ENCODE data around the gene TTC29.

Gene TTC29

DNA sequence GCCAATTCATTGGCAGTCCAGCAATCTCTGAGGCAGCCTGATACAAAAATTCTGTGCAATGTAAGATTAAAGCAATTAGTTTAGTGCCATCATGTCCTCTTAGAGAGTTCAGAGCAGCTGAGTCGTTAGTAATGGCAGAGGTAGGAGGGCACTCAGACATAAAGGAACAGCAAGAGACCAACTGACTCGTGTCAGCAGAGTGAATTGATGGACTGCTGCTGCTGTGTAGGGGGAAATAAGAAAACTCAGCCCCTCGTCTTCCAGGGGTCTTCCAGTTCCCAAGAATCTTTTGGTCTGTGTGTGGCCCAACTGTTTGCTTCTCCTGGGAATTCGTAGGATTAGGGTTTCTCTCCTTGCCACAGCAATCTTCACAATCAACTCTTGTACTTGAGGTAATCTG, 100.9 kb downstream of the TTC29 start:
- Histone ChIP-seq H3K4me3 (ENCODE audit: low read depth in 1 of 2, low read length in 1 of 2) (no peak overlapping the region), H3K27me3 (no peaks in the 10 kb centered on the region), H3K9me3 (no peaks in the 10 kb centered on the region), H3K36me3 (no peaks in the 10 kb centered on the region), H3K27ac (no peak overlapping the region), H3K4me1 (ENCODE audit: control insufficient read depth in 1 of 2, insufficient read depth in 1 of 2, low read depth in 1 of 2, low read length in 1 of 2) (no peaks in the 10 kb centered on the region)
- TF ChIP-seq, protein P1, sequence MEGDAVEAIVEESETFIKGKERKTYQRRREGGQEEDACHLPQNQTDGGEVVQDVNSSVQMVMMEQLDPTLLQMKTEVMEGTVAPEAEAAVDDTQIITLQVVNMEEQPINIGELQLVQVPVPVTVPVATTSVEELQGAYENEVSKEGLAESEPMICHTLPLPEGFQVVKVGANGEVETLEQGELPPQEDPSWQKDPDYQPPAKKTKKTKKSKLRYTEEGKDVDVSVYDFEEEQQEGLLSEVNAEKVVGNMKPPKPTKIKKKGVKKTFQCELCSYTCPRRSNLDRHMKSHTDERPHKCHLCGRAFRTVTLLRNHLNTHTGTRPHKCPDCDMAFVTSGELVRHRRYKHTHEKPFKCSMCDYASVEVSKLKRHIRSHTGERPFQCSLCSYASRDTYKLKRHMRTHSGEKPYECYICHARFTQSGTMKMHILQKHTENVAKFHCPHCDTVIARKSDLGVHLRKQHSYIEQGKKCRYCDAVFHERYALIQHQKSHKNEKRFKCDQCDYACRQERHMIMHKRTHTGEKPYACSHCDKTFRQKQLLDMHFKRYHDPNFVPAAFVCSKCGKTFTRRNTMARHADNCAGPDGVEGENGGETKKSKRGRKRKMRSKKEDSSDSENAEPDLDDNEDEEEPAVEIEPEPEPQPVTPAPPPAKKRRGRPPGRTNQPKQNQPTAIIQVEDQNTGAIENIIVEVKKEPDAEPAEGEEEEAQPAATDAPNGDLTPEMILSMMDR (IDR thresholded peaks at IDR 0.05): no peak

- H3K4me3 ChIP-seq (ENCODE audit: low read depth in 1 of 2, low read length in 1 of 2): no peak overlapping the region
- H3K27ac ChIP-seq: no peak overlapping the region
- TF ChIP-seq, protein P1 (IDR thresholded peaks at IDR 0.05): no peak
- H3K4me1 ChIP-seq (ENCODE audit: control insufficient read depth in 1 of 2, insufficient read depth in 1 of 2, low read depth in 1 of 2, low read length in 1 of 2): no peaks in the 10 kb centered on the region
- no peaks in the 10 kb centered on the region for H3K27me3 ChIP-seq
- no peaks in the 10 kb centered on the region for H3K9me3 ChIP-seq
- H3K36me3 ChIP-seq: no peaks in the 10 kb centered on the region
Measured at GRCh38 chr4:146842876-146843275, 102.8 kb downstream of the TTC29 start.

DNA sequence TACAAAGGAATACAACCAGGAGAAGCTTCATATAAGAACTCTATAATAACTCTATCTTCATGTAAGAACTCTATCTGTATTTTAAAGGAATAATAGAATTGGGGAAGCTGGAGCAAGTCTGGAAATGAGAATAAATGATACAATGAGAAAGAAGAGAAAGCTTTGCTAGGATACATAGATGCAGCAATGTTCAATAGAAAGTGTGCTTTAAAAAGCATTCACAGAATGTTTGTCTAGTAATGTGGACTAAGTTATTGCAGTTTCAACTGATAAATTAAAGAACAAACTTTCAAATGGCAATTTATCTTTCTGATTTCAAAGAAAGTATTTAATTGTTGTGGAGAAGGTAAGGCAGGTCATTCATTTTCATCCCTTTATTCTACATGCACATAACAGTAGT, 104.9 kb downstream of the TTC29 start:
- Histone ChIP-seq H3K4me1 (ENCODE audit: control insufficient read depth in 1 of 2, insufficient read depth in 1 of 2, low read depth in 1 of 2, low read length in 1 of 2) (no peaks in the 10 kb centered on the region), H3K27ac (no peak overlapping the region), H3K36me3 (no peaks in the 10 kb centered on the region), H3K27me3 (no peaks in the 10 kb centered on the region), H3K4me3 (ENCODE audit: low read depth in 1 of 2, low read length in 1 of 2) (no peak overlapping the region), H3K9me3 (no peaks in the 10 kb centered on the region)
- TF ChIP-seq, protein P1 (IDR thresholded peaks at IDR 0.05): no peak

DNA sequence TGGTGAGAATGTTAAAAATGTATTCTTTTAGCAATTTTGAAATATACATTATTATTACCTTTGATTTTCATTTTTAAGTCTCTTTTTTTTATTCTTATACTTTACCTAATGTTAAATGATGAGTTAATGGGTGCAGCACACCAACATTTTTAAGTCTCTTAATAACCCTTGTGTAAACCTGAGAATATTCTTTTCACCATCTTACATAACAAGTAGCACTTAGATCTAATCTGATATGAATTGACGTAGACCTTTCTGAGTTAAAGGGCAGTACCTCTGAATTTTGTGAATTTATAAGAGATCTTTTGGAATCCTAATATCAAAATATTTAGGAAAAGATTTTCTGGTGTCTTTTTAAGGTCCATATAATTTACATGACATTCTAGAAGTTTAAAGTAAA, 110.6 kb downstream of the TTC29 start:
- Histone ChIP-seq H3K36me3 (no peaks in the 10 kb centered on the region), H3K4me1 (ENCODE audit: control insufficient read depth in 1 of 2, insufficient read depth in 1 of 2, low read depth in 1 of 2, low read length in 1 of 2) (no peaks in the 10 kb centered on the region), H3K27ac (no peak overlapping the region), H3K27me3 (no peaks in the 10 kb centered on the region), H3K9me3 (no peaks in the 10 kb centered on the region), H3K4me3 (ENCODE audit: low read depth in 1 of 2, low read length in 1 of 2) (no peak overlapping the region)
- TF ChIP-seq, protein P1 (IDR thresholded peaks at IDR 0.05): no peak

- Histone ChIP-seq H3K27ac (no peak overlapping the region), H3K4me3 (ENCODE audit: low read depth in 1 of 2, low read length in 1 of 2) (no peak overlapping the region), H3K9me3 (no peaks in the 10 kb centered on the region), H3K27me3 (no peaks in the 10 kb centered on the region), H3K36me3 (no peaks in the 10 kb centered on the region), H3K4me1 (ENCODE audit: control insufficient read depth in 1 of 2, insufficient read depth in 1 of 2, low read depth in 1 of 2, low read length in 1 of 2) (no peaks in the 10 kb centered on the region)
- TF ChIP-seq, protein P1 (IDR thresholded peaks at IDR 0.05): no peak
Measured at GRCh38 chr4:146834263-146835034, 111.2 kb downstream of the TTC29 start.
